Cardiac fibroblast (primary cell): ENCODE results near the gene ADAP2.

Experiments
- DNase-seq, 2 donors: peaks; one replicate each; pipeline versions ENCODE4 v3.0.0 to v3.0.0-alpha.2; 2010; ENCODE audit warnings: low read depth in 2 of 2
- H3K4me3 ChIP-seq, 2 donors: replicated peaks in 1 of 2; 1 replicate in 1 of 2; 2 replicates in 1 of 2; pipeline ENCODE4 v1.5.1; 2011; ENCODE audit warnings: low read depth in 2 of 2, low read length in 2 of 2, mild to moderate bottlenecking in 2 of 2, moderate library complexity in 1 of 2
- CTCF ChIP-seq: IDR thresholded peaks from one replicate; pipeline ENCODE4 v1.5.1; 2011; ENCODE audit warnings: low read depth, mild to moderate bottlenecking, low read length, inconsistent platforms

Gene ADAP2

GRCh38 chr17:30995347-30995746, 73.6 kb downstream of the ADAP2 start:
- no peak for DNase-seq
- no peak overlapping the region for H3K4me3 ChIP-seq
- no peak for TF ChIP-seq CTCF

GRCh38 chr17:30996486-30996885, 74.7 kb downstream of the ADAP2 start:
- no peak for TF ChIP-seq CTCF
- H3K4me3 ChIP-seq = no peak overlapping the region
- DNase-seq = no peak

- no peak for DNase-seq
- TF ChIP-seq CTCF = no peak
- no peak overlapping the region for H3K4me3 ChIP-seq
Observed at GRCh38 chr17:30997270-30997669, 75.5 kb downstream of the ADAP2 start.

- no peak overlapping the region for H3K4me3 ChIP-seq
- no peak for TF ChIP-seq CTCF
- DNase-seq = no peak
Observed at GRCh38 chr17:30997842-30998241, 76.1 kb downstream of the ADAP2 start.

- no peak overlapping the region for H3K4me3 ChIP-seq
- no peak for TF ChIP-seq CTCF
- no peak for DNase-seq
Observed at GRCh38 chr17:31002047-31002446, 80.3 kb downstream of the ADAP2 start.

GRCh38 chr17:31003225-31003866, 81.6 kb downstream of the ADAP2 start:
- no peak for TF ChIP-seq CTCF
- H3K4me3 ChIP-seq = no peak overlapping the region

GRCh38 chr17:31004160-31004559, 82.4 kb downstream of the ADAP2 start:
- no peak for TF ChIP-seq CTCF
- no peak overlapping the region for H3K4me3 ChIP-seq
- no peak for DNase-seq

More at GRCh38 chr17:31003225-31003866, 81.6 kb downstream of the ADAP2 start:
- no peak for DNase-seq
